SK-N-SH treated with all-trans-retinoic acid at 6 μM for 48 hours (cell line): ENCODE results near the gene KIAA0825.

ENCODE experiments used
- ATAC-seq: fragments of 200-7000 bp; cut with Tn5 transposase; 3 replicates; pipeline ENCODE4 v1.9.1; 2020; ENCODE audit warnings: mild to moderate bottlenecking, moderate library complexity
- BACH2 ChIP-seq: fragments of 250-450 bp; sonication (Bioruptor Pico); IDR thresholded peaks from 2 replicates; pipeline ENCODE4 v1.9.0; 2021; ENCODE audit warnings: mild to moderate bottlenecking, borderline replicate concordance
- CREB5 ChIP-seq: fragments of 250-450 bp; sonication (Bioruptor Pico); IDR thresholded peaks from 2 replicates; pipeline ENCODE4 v1.5.1; 2020; ENCODE audit warnings: low read depth, mild to moderate bottlenecking, moderate library complexity
- CSDC2 ChIP-seq: fragments of 250-450 bp; sonication (Bioruptor Pico); IDR thresholded peaks from 2 replicates; pipeline ENCODE4 v1.5.0; 2020; ENCODE audit warnings: mild to moderate bottlenecking, moderate library complexity
- CSRNP3 ChIP-seq: fragments of 250-450 bp; sonication (Bioruptor Pico); IDR thresholded peaks from 2 replicates; pipeline ENCODE4 v1.5.1; 2021; ENCODE audit warnings: mild to moderate bottlenecking, moderate library complexity
- ESRRG ChIP-seq: fragments of 250-450 bp; sonication (Bioruptor Pico); IDR thresholded peaks from 2 replicates; pipeline ENCODE4 v1.6.1; 2021; ENCODE audit warnings: mild to moderate bottlenecking
- GLIS3 ChIP-seq: fragments of 250-450 bp; sonication (Bioruptor Pico); IDR thresholded peaks from 2 replicates; pipeline ENCODE4 v1.5.0; 2020; ENCODE audit warnings: mild to moderate bottlenecking, moderate library complexity
- ISL1 ChIP-seq: fragments of 250-450 bp; sonication (Bioruptor Pico); IDR thresholded peaks from 2 replicates; pipeline ENCODE4 v2.1.2; 2022; ENCODE audit warnings: mild to moderate bottlenecking, moderate library complexity
- OSR1 ChIP-seq: fragments of 250-450 bp; sonication (Bioruptor Pico); IDR thresholded peaks from 2 replicates; pipeline ENCODE4 v1.8.0; 2022; ENCODE audit warnings: moderate library complexity, mild to moderate bottlenecking, inconsistent platforms
- POU6F1 ChIP-seq: fragments of 250-450 bp; sonication (Bioruptor Pico); IDR thresholded peaks from 2 replicates; pipeline ENCODE4 v1.8.0; 2021; ENCODE audit warnings: low read depth, mild to moderate bottlenecking, moderate library complexity, borderline replicate concordance
- PPARA ChIP-seq: fragments of 250-450 bp; sonication (Bioruptor Pico); IDR thresholded peaks from 2 replicates; pipeline ENCODE4 v1.5.0; 2020; ENCODE audit warnings: mild to moderate bottlenecking, borderline replicate concordance
- RARB ChIP-seq: fragments of 250-450 bp; sonication (Bioruptor Pico); IDR thresholded peaks from 2 replicates; pipeline ENCODE4 v1.8.0; 2021; ENCODE audit warnings: mild to moderate bottlenecking, moderate library complexity
- SNAI2 ChIP-seq: fragments of 250-450 bp; sonication (Bioruptor Pico); IDR thresholded peaks from 2 replicates; pipeline ENCODE4 v1.5.0; 2020; ENCODE audit warnings: mild to moderate bottlenecking, moderate library complexity
- TCF4 ChIP-seq: fragments of 250-450 bp; sonication (Bioruptor Pico); IDR thresholded peaks from 2 replicates; pipeline ENCODE4 v1.8.0; 2021; ENCODE audit warnings: mild to moderate bottlenecking, moderate library complexity, borderline replicate concordance
- TSHZ2 ChIP-seq: fragments of 250-450 bp; sonication (Bioruptor Pico); IDR thresholded peaks from 2 replicates; pipeline ENCODE4 v1.5.0; 2020; ENCODE audit warnings: mild to moderate bottlenecking, moderate library complexity
- ZC3H10 ChIP-seq: fragments of 250-450 bp; sonication (Bioruptor Pico); IDR thresholded peaks from 2 replicates; pipeline ENCODE4 v1.5.1; 2021; ENCODE audit warnings: mild to moderate bottlenecking, moderate library complexity
- ZNF565 ChIP-seq: fragments of 450-650 bp; formaldehyde crosslinking; conservative IDR thresholded peaks from 2 replicates; pipeline ENCODE4 v1.5.0; 2020; ENCODE audit warnings: low read depth, mild to moderate bottlenecking, moderate library complexity
- ZNF70 ChIP-seq: fragments of 450-650 bp; formaldehyde crosslinking; IDR thresholded peaks from 2 replicates; pipeline ENCODE4 v1.5.0; 2020; ENCODE audit warnings: mild to moderate bottlenecking, moderate library complexity
- ZNF8 ChIP-seq: fragments of 450-650 bp; formaldehyde crosslinking; IDR thresholded peaks from 2 replicates; pipeline ENCODE4 v1.5.0; 2020; ENCODE audit warnings: mild to moderate bottlenecking, moderate library complexity

KIAA0825 gene

GRCh38 chr5:94415798-94416197 lies 202.6 kb downstream of the KIAA0825 start:
- no peak for ATAC-seq
- TF ChIP-seq ZNF8 (CRISPR knock-in tag) (no peak), PPARA (no peak), RARB (no peak), GLIS3 (CRISPR knock-in tag) (no peak), CSDC2 (CRISPR knock-in tag) (no peak), ESRRG (no peak), TSHZ2 (CRISPR knock-in tag) (no peak), CSRNP3 (CRISPR knock-in tag) (no peak), CREB5 (CRISPR knock-in tag) (no peak)

- TF ChIP-seq TSHZ2 (CRISPR knock-in tag) (no peak), CREB5 (CRISPR knock-in tag) (no peak), ZC3H10 (CRISPR knock-in tag) (no peak), ZNF70 (no peak), BACH2 (CRISPR knock-in tag) (no peak), OSR1 (no peak)
Observed at GRCh38 chr5:94409440-94409839, 209.0 kb downstream of the KIAA0825 start.

GRCh38 chr5:94407023-94407422 lies 211.4 kb downstream of the KIAA0825 start:
- ATAC-seq, result no peak
- TF ChIP-seq ISL1, result no peak
- TF ChIP-seq TCF4 (CRISPR knock-in tag), result no peak
- TF ChIP-seq CREB5 (CRISPR knock-in tag), result no peak
- TF ChIP-seq BACH2 (CRISPR knock-in tag), result no peak
- no peak for TF ChIP-seq ZNF565 (CRISPR knock-in tag)
- no peak for TF ChIP-seq ZNF8 (CRISPR knock-in tag)
- no peak for TF ChIP-seq ESRRG
- no peak for TF ChIP-seq SNAI2
- no peak for TF ChIP-seq POU6F1
- no peak for TF ChIP-seq CSRNP3 (CRISPR knock-in tag)
- TF ChIP-seq RARB, result no peak
- TF ChIP-seq, all 23 proteins: peak for 0

More at GRCh38 chr5:94409440-94409839, 209.0 kb downstream of the KIAA0825 start:
- no peak for ATAC-seq
